ENCODE data around the gene JARID2. TPM values are rescaled to one million over a fixed set of nuclear protein-coding genes. Genes with fewer than 3 reads are reported as not detected.

The JARID2 gene
- total and polyA plus RNA-seq, 9 of the 15 experiments (the other 6 are each of a cell fraction or from before 2014, with no cell fraction given): 5.0 to 29.0 (median 15.6) TPM

DNA sequence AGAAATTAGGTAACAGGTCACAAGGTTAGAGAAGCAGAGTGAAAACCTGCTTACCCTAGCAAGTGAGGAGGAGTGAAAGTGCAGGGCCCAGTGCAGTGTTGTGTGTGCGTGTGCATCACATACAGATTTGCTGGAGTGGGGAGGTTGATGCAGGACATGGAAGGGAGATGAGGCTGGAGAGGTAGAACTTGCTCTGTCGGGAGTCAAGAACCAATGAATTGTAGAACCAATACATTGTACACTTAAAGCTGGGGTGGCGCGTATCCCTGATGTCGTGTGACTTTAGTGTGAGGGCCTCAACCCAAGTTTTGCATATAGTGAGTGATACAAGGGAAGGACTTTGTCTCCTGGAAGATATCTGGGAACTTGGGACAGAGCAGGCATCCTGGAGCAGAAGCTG is 48.6 kb downstream of the JARID2 start:
- H3K27me3 ChIP-seq (ENCODE audit: control insufficient read depth in 2 of 2, insufficient read depth in 2 of 2, low read length in 2 of 2): no peaks in the 10 kb centered on the region
- H3K36me3 ChIP-seq (ENCODE audit: control insufficient read depth, insufficient read depth, low read length): no peaks in the 10 kb centered on the region
- peaks cover 24 to 45% of the 10 kb centered on the region in 2 experiments for H3K4me1 ChIP-seq (replicated peaks in 1 of 2; ENCODE audit: control insufficient read depth in 2 of 2, insufficient read depth in 2 of 2, low read length in 2 of 2)
- H4K20me1 ChIP-seq (replicated peaks; ENCODE audit: control insufficient read depth, insufficient read depth, low read length): peaks cover 17% of the 10 kb centered on the region; the same call in 1 of the 2 replicates
- no peaks in the 10 kb centered on the region for H3K9me1 ChIP-seq (ENCODE audit: control insufficient read depth, insufficient read depth, low read length)
- H3K9ac ChIP-seq (ENCODE audit: insufficient read depth in 1 of 2, low read depth in 2 of 2, low read length in 2 of 2): no peak overlapping the region
- ChIA-PET POLR2A (interaction anchor here (1.8 kb wide), 1 partner anchor 11 kb away, joined by 5 read pairs; no protein-coding TSS in a partner anchor), CTCF (ENCODE audit: low intra/inter-chr PET ratio) (no interaction called here)
- 83% methylated on average over 5 of the region's 5 CpGs for WGBS (ENCODE audit: insufficient coverage, low coverage, missing lambda C conversion rate)
- FAIRE-seq (no peak), DNase-seq (ENCODE audit: extremely low read depth in 1 of 4, low spot score in 3 of 4) (no peak), ATAC-seq (no peak)
- in situ Hi-C loops (cut with MboI) (no loop called here), intact Hi-C loops (cut with micrococcal nuclease) (no loop called here)
- no TSS peak for BruUV-seq (replicated peaks)
- peaks cover 94% of the 10 kb centered on the region for H3K79me2 ChIP-seq (ENCODE audit: control insufficient read depth, insufficient read depth, low read length)
- no peak overlapping the region for H3K4me3 ChIP-seq
- no peak for TF ChIP-seq ZNF274 (IDR thresholded peaks at IDR 0.05; ENCODE audit: borderline replicate concordance, low read depth, low read length)
- TF ChIP-seq HDGF (IDR thresholded peaks at IDR 0.05): 0 out of 2 replicates have a peak, but pooled peaks have one; percentile 44
- TF ChIP-seq, protein P1, sequence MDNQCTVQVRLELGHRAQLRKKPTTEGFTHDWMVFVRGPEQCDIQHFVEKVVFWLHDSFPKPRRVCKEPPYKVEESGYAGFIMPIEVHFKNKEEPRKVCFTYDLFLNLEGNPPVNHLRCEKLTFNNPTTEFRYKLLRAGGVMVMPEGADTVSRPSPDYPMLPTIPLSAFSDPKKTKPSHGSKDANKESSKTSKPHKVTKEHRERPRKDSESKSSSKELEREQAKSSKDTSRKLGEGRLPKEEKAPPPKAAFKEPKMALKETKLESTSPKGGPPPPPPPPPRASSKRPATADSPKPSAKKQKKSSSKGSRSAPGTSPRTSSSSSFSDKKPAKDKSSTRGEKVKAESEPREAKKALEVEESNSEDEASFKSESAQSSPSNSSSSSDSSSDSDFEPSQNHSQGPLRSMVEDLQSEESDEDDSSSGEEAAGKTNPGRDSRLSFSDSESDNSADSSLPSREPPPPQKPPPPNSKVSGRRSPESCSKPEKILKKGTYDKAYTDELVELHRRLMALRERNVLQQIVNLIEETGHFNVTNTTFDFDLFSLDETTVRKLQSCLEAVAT (IDR thresholded peaks at IDR 0.05): 0 out of 4 replicates have a peak, but pooled peaks of 1 of the 2 experiments have one; percentile 56
- H3K27ac ChIP-seq (ENCODE audit: extremely low read depth, low read depth, low read length): no peak overlapping the region
- H2AFZ ChIP-seq (ENCODE audit: low read depth, low read length): no peak overlapping the region
- no peak overlapping the region for H3K4me2 ChIP-seq (ENCODE audit: insufficient read depth, low read length)
- no peaks in the 10 kb centered on the region for H3K9me3 ChIP-seq (replicated peaks; ENCODE audit: control insufficient read depth, insufficient read depth, low read depth, low read length)

DNA sequence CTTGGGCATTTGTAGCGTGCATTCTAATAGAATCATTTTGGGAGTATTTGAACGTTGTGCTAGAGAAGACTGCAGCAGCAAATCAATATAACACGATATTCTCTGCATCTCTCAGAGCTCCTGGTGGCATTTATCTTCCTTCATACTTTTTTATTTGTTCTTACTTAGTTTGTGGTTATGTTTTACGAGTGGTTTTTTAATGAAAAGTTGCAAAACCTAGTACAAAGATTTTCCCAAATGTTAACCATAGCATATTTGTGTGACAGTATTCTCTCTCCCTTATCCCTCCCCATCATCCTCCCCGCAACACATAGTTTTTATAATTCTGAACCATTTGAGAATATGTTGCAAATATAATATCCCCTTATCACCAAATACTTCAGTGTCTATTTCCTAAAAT is 50.4 kb downstream of the JARID2 start:
- H4K20me1 ChIP-seq (replicated peaks; ENCODE audit: control insufficient read depth, insufficient read depth, low read length): 0 out of 2 replicates have a peak, but pooled peaks cover 11% of the 10 kb centered on the region
- ATAC-seq (no peak), FAIRE-seq (no peak), DNase-seq (ENCODE audit: extremely low read depth in 1 of 4, low spot score in 3 of 4) (no peak)
- ChIA-PET POLR2A (interaction anchor here (1.3 to 5.3 kb wide), 3 partner anchors 8 to 21 kb away, joined by 3 to 34 read pairs (median 5); no protein-coding TSS in a partner anchor), CTCF (ENCODE audit: low intra/inter-chr PET ratio) (no interaction called here)
- H3K4me2 ChIP-seq (ENCODE audit: insufficient read depth, low read length): no peak overlapping the region; the same call in 1 of the 2 replicates
- peak overlapping the region in 1 of 2 experiments; percentile 20; a peak in 1 of 4 replicates for H3K9ac ChIP-seq (ENCODE audit: insufficient read depth in 1 of 2, low read depth in 2 of 2, low read length in 2 of 2)
- H3K9me1 ChIP-seq (ENCODE audit: control insufficient read depth, insufficient read depth, low read length): no peaks in the 10 kb centered on the region
- intact Hi-C loops (cut with micrococcal nuclease): loop anchor here (5.0 kb wide), 1 partner anchor 91 kb away; no protein-coding TSS in a partner anchor
- no peak overlapping the region for H3K4me3 ChIP-seq
- 69% methylated on average over 5 of the region's 5 CpGs for WGBS (ENCODE audit: insufficient coverage, low coverage, missing lambda C conversion rate)
- no peaks in the 10 kb centered on the region for H3K9me3 ChIP-seq (replicated peaks; ENCODE audit: control insufficient read depth, insufficient read depth, low read depth, low read length)
- in situ Hi-C loops (cut with MboI): no loop called here
- no peaks in the 10 kb centered on the region for H3K27me3 ChIP-seq (ENCODE audit: control insufficient read depth in 2 of 2, insufficient read depth in 2 of 2, low read length in 2 of 2)
- H3K4me1 ChIP-seq (replicated peaks in 1 of 2; ENCODE audit: control insufficient read depth in 2 of 2, insufficient read depth in 2 of 2, low read length in 2 of 2): peaks cover 29 to 58% of the 10 kb centered on the region in 2 experiments
- peak overlapping the region; percentile 89 for H3K27ac ChIP-seq (ENCODE audit: extremely low read depth, low read depth, low read length)
- H3K36me3 ChIP-seq (ENCODE audit: control insufficient read depth, insufficient read depth, low read length): no peaks in the 10 kb centered on the region; the same call in 2 of the 3 replicates
- no TSS peak for BruUV-seq (replicated peaks)
- H2AFZ ChIP-seq (ENCODE audit: low read depth, low read length): no peak overlapping the region
- H3K79me2 ChIP-seq (ENCODE audit: control insufficient read depth, insufficient read depth, low read length): peaks cover 95% of the 10 kb centered on the region
- no peak for TF ChIP-seq ZNF445 (CRISPR knock-in tag; IDR thresholded peaks at IDR 0.05; ENCODE audit: low read depth)
- TF ChIP-seq HMG20B (CRISPR knock-in tag; IDR thresholded peaks at IDR 0.05): no peak
- TF ChIP-seq, protein P2, sequence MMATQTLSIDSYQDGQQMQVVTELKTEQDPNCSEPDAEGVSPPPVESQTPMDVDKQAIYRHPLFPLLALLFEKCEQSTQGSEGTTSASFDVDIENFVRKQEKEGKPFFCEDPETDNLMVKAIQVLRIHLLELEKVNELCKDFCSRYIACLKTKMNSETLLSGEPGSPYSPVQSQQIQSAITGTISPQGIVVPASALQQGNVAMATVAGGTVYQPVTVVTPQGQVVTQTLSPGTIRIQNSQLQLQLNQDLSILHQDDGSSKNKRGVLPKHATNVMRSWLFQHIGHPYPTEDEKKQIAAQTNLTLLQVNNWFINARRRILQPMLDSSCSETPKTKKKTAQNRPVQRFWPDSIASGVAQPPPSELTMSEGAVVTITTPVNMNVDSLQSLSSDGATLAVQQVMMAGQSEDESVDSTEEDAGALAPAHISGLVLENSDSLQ (IDR thresholded peaks at IDR 0.05): no peak
- no peak for TF ChIP-seq PHTF2 (CRISPR knock-in tag; IDR thresholded peaks at IDR 0.05)
- TF ChIP-seq MCM2 (IDR thresholded peaks at IDR 0.05; ENCODE audit: low read depth): no peak
- TF ChIP-seq, protein P3, sequence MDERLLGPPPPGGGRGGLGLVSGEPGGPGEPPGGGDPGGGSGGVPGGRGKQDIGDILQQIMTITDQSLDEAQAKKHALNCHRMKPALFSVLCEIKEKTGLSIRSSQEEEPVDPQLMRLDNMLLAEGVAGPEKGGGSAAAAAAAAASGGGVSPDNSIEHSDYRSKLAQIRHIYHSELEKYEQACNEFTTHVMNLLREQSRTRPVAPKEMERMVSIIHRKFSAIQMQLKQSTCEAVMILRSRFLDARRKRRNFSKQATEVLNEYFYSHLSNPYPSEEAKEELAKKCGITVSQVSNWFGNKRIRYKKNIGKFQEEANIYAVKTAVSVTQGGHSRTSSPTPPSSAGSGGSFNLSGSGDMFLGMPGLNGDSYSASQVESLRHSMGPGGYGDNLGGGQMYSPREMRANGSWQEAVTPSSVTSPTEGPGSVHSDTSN (CRISPR knock-in tag; IDR thresholded peaks at IDR 0.05; ENCODE audit: low read depth): no peak
- TF ChIP-seq, protein P3 (tag; conservative IDR thresholded peaks at IDR 0.05; ENCODE audit: low read depth): no peak
- no peak for TF ChIP-seq SRSF3 (IDR thresholded peaks at IDR 0.05; ENCODE audit: insufficient read depth, low read length)

All from K562 (cell line).